MG63 (cell line): Measurements from ENCODE around the gene IGSF21. TPM values are rescaled to one million over a fixed set of nuclear protein-coding genes. Genes with fewer than 3 reads are reported as not detected.

Experiments used
- DNase-seq: peaks from one replicate; pipeline ENCODE4 v3.0.0-alpha.2; 2020
- H3K27me3 ChIP-seq: fragments of 250-450 bp; sonication (Bioruptor Pico); 2 replicates; pipeline ENCODE4 v1.5.1; 2020; ENCODE audit warnings: mild to moderate bottlenecking, moderate library complexity
- H3K36me3 ChIP-seq: fragments of 250-450 bp; sonication (Bioruptor Pico); 2 replicates; pipeline ENCODE4 v1.5.1; 2020; ENCODE audit warnings: mild to moderate bottlenecking, moderate library complexity
- H3K4me3 ChIP-seq: fragments of 250-450 bp; sonication (Bioruptor Pico); 2 replicates; pipeline ENCODE4 v1.5.1; 2020; ENCODE audit warnings: mild to moderate bottlenecking, moderate library complexity
- H3K9me3 ChIP-seq: fragments of 250-450 bp; sonication (Bioruptor Pico); 2 replicates; pipeline ENCODE4 v1.5.1; 2020; ENCODE audit warnings: mild to moderate bottlenecking, moderate library complexity
- total RNA-seq: library from RNA; depleted of rRNA; stranded (reverse); fragments of >200 nt; shearing (Covaris generic); gene quantifications from 2 replicates; pipeline ENCODE4 v1.2.3, GENCODE V29; 2014; ENCODE audit warnings: low replicate concordance

The IGSF21 gene
- total RNA-seq, 1 experiment from 2014 or later, result not detected

DNA sequence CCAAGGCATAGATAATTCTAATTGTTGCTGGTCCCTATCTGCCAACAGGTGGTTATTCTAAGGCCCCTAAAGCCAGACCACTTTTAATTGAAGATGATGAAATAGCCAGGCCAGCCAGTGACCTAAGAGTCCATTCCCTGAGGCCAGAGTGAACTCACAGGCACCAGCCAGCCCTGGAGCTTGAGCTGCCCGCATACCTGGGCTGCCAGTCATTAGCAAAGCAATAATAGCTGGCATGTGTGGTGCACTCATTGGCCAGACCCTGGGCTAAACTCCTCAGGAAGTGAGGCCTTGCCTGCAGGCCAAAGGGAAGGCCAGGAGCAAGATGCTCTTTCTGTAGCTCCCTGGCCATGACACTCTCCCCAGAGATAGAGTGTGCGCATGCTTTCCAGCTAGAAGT is 192.8 kb downstream of the IGSF21 start:
- H3K4me3 ChIP-seq, result no peak overlapping the region
- H3K9me3 ChIP-seq, result no peaks in the 10 kb centered on the region
- H3K27me3 ChIP-seq, result 0 out of 2 replicates have a peak, but pooled peaks cover 6% of the 10 kb centered on the region
- no peak for DNase-seq
- no peaks in the 10 kb centered on the region for H3K36me3 ChIP-seq

DNA sequence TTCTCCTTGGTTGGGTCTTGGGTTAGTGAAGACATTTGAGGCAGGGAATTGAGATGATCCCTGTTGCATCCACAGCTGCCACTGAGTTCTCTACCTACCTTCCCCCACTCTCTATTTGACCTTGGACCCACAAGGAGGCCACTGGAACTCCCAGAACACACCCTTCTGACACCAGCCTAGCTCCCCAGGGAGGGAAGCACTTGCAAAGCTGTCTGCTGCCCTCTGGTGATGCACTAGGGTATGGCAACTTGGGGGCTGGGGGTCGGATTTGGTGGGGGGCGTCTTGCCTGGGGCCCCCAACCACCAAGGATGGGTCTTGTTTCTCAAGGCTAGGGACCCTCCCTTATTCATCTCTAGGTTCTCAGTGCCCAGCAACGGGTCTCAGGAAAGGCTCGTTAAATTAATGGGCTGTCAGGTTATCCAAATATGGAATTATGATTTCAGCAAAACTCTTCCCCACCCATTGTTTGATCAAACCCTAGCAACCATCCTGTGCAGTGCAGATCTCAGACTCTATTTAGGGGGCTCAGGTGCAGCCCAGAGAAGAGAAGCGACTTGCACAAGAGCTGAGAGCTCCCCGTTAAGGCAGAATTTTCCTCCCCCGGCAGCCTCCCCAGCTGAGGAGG is 195.3 kb downstream of the IGSF21 start:
- DNase-seq, result no peak
- Histone ChIP-seq H3K9me3 (no peaks in the 10 kb centered on the region), H3K36me3 (no peaks in the 10 kb centered on the region), H3K27me3 (0 out of 2 replicates have a peak, but pooled peaks cover 3% of the 10 kb centered on the region), H3K4me3 (no peak overlapping the region)

DNA sequence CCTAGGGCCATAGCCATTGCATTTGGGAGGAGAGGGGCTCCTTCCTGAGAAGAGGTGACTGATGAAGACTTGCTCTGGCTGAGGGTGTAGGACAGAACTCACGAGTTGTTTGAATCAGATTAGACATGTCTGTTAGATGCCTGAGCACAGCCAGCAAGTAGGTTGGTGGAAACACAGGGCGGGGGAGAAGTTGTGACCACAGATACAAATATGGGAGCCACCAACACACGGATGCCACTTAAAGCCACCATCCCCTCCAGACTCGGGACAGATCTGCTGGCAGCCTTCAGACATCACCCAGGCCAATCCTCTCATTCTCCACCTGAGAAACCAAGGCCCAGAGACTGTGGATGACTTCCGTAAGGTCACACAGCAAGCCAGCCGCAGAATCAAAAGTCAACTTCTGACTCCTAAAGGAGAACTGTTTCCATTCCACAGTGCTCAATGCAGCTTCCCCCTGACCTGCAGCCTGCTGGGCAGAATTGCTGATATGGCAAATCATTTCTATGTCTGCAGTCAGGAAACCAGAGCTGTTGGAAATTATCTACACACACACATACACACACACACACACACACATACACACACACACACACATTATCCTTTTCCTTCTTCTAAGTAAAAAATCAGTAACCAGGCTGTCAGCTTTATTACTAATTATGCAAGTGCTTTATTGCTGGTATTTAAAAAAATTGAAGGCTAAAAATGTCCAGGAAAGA is 196.7 kb downstream of the IGSF21 start:
- no peaks in the 10 kb centered on the region for H3K9me3 ChIP-seq
- H3K27me3 ChIP-seq, result 0 out of 2 replicates have a peak, but pooled peaks cover 3% of the 10 kb centered on the region
- no peak for DNase-seq
- no peaks in the 10 kb centered on the region for H3K36me3 ChIP-seq
- no peak overlapping the region for H3K4me3 ChIP-seq

DNA sequence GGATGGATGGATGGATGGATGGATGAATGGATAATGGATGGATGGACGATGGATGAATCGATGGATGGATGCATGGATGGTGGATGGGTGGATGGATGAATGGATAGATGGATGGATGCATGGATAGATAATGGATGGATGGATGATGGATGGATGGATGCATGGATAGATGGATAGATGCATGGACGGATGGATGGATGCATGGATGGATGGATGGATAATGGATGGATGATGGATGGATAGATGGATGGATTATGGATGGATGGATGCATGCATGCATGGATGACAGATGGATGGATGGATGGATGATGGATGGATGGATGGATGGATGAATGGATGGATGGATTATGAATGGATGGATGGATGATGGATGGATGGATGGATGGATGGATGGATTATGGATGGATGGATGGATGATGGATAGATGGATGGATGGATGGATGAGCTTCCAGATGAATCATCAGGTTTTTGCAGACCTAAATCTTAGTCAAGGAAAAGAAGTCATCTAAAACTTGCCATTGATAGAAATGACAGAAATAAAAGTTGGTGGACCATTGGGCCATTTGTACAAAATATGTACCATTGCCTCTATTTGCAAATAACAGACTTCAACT is 197.7 kb downstream of the IGSF21 start:
- Histone ChIP-seq H3K27me3 (0 out of 2 replicates have a peak, but pooled peaks cover 3% of the 10 kb centered on the region), H3K36me3 (no peaks in the 10 kb centered on the region), H3K4me3 (no peak overlapping the region), H3K9me3 (no peaks in the 10 kb centered on the region)
- no peak for DNase-seq

DNA sequence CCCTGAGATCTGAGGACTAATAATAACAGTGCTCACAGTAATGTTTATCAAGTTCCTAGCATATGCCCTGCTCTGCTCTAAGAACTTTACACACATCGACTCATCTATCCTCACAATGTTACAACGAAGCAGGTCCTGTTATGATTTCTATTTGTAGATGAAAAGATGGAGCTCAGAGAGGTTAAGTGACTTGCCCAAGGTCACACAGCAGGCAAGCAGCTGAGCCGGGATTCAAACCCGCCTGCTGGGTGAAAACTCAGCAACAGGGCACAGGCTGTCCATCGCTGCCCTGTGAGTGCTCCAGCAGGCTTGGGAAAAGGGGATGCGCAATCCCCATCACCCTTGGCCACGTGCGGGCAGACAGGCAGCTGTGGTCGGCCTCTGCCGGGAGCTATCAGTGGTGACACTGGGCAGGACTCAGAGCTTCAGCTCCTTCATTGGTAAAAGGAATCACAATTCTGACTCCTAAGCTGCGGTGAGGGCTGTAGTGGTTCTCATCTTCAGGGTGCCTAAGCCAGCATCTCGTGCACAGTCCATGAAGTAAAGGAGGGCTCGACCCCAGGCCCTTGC is 199.8 kb downstream of the IGSF21 start:
- no peak for DNase-seq
- H3K27me3 ChIP-seq, result 0 out of 2 replicates have a peak, but pooled peaks cover 3% of the 10 kb centered on the region
- no peak overlapping the region for H3K4me3 ChIP-seq
- H3K9me3 ChIP-seq, result no peaks in the 10 kb centered on the region
- H3K36me3 ChIP-seq, result no peaks in the 10 kb centered on the region

DNA sequence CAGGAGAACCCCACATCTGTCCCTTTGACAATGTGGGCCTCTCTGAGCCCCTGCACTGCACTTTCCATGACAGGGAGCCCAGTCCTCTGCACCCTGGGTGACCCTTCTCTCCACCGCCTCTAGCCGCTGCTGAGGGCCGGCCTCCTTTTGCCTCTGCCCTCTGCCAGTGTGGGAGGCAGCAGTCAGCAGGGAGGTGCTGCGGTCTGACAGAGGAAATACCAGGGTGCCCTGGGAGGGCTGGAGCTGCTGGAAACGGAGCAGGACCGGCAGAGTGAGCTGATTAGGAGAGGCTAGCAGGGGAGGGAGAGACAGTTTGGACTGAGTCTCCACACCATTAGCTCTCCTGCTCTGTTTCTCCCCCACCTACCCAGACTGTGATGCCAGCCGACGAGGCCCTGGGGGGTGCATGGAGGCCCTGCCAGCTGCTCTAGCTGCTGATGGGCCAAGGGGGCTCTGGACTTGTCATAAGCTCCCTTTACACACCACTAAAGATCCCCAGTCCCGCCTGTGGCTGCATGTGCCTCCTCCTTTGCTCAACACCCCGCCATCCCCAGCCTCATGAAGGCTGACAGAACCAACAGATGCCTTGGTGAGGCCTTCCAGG is 202.1 kb downstream of the IGSF21 start:
- no peak overlapping the region for H3K4me3 ChIP-seq
- H3K27me3 ChIP-seq, result no peaks in the 10 kb centered on the region
- H3K36me3 ChIP-seq, result no peaks in the 10 kb centered on the region
- no peaks in the 10 kb centered on the region for H3K9me3 ChIP-seq
- peak; percentile 23 for DNase-seq

DNA sequence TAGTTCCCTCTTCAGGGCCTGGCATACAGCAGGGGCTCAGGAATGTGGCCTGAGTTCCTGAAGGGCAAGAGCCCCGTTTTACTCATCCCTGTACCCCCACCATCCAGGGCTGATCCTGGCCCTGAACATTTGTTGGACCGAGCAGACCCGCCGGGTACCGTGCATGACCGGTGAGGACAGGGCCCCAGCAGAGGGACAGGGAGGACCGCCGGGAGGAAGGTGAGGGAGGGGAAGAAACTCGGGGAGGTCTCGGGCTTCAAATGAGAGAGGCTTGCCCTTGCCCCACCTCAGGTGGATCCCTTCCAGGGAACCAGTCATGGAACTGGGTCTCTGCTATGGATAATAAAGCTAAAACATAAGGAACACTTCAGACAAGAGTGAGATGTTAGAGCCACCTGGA is 205.4 kb downstream of the IGSF21 start:
- H3K36me3 ChIP-seq, result no peaks in the 10 kb centered on the region

DNA sequence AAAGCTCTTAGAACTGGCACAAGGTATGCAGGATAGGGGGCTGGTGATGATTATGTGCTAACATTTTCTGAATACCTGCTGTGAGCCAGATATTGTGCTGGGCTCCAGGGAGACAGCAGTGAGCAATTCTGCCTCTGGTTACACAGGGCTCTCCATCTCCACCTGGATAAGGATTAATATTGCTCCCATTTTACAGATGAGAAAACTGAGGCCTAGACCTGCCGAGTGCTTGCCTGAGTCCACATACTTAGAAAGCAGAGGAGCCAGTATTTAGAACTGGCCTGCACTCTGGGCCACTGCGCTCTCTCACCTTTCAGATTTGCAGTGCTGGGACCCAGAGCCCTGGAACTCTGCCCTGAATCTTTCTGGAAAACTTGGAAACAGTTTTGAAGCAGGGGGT is 205.9 kb downstream of the IGSF21 start:
- DNase-seq, result no peak
- Histone ChIP-seq H3K36me3 (no peaks in the 10 kb centered on the region), H3K4me3 (no peak overlapping the region), H3K27me3 (no peaks in the 10 kb centered on the region), H3K9me3 (no peaks in the 10 kb centered on the region)

More for the DNA sequence above, 205.4 kb downstream of the IGSF21 start:
- no peaks in the 10 kb centered on the region for H3K27me3 ChIP-seq
- no peak for DNase-seq
- H3K4me3 ChIP-seq, result no peak overlapping the region
- H3K9me3 ChIP-seq, result no peaks in the 10 kb centered on the region

DNA sequence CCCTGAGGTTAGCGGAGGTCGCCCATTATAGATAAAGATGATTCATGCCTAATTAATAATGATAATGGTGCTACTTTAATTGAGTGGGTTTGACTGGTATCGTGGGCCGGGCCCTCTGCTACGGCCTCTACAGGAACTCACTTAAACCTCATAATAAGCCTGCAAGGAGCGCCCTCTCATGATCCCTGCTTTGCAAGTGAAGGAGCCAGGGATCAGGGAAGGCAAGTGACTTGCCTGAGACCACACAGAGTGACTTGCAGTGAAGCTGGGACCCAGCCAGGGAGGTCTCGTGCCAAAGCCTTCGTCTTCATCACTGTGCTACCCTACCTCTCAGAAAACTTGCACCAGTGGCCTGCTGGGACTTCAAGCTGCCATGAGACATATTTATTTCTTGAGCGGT is 206.8 kb downstream of the IGSF21 start:
- DNase-seq, result no peak
- H3K27me3 ChIP-seq, result no peaks in the 10 kb centered on the region
- no peak overlapping the region for H3K4me3 ChIP-seq
- H3K36me3 ChIP-seq, result no peaks in the 10 kb centered on the region
- no peaks in the 10 kb centered on the region for H3K9me3 ChIP-seq

DNA sequence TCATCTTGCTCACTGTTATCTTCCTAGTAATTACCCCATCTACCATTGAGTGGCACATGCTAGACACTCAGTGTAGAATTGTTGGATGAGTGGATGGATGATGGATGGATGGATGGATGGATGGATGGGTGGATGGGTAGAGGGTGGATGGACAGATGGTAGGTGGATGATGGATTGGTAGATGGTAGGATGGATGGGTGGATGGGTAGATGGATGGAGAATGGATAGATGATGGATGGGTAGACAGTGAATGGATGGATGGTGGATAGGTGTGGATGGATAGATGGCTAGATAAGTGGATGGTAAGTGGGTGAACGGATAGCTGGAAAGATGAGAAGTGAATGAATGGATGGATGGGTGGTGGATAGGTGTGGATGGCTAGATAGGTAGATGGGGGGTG is 207.9 kb downstream of the IGSF21 start:
- Histone ChIP-seq H3K9me3 (no peaks in the 10 kb centered on the region), H3K36me3 (no peaks in the 10 kb centered on the region), H3K27me3 (no peaks in the 10 kb centered on the region), H3K4me3 (no peak overlapping the region)
- no peak for DNase-seq

DNA sequence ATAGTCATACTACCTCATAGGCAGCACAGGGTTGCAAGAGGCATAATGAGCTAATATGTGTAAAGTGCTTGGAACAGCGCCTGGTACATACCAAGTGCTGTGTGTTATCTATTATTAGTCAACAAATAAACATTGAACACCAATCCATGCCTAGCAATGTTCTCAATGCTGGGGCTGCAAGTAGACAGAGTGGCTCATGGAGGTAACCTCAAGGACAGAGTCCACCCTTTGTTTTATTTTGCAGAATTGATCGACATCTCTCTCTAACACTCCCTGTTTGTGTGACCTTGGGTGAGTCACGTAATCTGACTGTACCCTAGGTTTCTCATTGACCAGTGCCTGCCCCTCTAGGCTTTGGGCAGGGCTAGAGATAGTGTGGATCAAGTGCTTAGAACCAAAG is 209.2 kb downstream of the IGSF21 start:
- DNase-seq, result peak; percentile 35
- H3K4me3 ChIP-seq, result no peak overlapping the region
- H3K27me3 ChIP-seq, result no peaks in the 10 kb centered on the region
- H3K36me3 ChIP-seq, result no peaks in the 10 kb centered on the region
- no peaks in the 10 kb centered on the region for H3K9me3 ChIP-seq

DNA sequence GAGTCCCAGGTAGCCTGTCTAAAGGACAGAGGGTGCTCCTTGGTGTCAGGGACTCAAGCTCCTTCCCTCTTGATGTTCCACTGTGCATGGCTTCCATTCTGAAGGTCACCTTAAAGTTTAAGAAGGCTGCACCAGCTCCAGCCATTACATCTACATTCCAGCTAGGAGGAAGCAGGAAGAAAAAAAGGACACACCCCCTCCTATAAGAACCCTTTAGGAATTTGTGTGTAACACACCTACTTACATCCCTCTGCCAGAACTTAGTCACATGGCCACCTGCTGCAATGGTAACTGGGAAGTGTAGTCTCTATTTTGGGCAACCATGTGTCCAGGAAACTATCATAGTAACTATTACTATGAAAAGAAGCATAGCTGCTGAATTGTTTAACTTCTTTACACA is 211.5 kb downstream of the IGSF21 start:
- H3K27me3 ChIP-seq, result no peaks in the 10 kb centered on the region
- no peaks in the 10 kb centered on the region for H3K9me3 ChIP-seq
- H3K4me3 ChIP-seq, result no peak overlapping the region
- no peaks in the 10 kb centered on the region for H3K36me3 ChIP-seq
- DNase-seq, result no peak

DNA sequence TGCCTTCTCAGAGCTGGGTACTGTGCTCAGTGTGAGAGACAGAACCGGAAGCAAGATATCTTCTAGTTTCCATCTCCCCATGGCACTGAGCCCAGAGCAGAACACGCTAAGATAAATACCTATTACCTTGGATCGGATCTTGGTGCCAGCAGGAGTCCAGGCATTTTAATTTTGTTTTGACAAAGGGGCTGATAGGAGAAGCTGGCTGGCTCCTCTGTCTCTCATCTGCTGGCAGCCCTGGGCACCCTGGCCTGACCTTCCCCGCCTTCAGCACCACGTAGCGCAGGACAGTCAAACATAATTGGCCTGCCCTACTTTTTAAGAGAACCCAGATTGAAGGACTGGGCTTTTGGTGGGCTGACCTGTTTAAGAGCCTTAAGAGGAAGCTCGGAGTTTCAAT is 212.5 kb downstream of the IGSF21 start:
- Histone ChIP-seq H3K4me3 (no peak overlapping the region), H3K36me3 (no peaks in the 10 kb centered on the region), H3K9me3 (no peaks in the 10 kb centered on the region), H3K27me3 (no peaks in the 10 kb centered on the region)
- DNase-seq, result no peak

DNA sequence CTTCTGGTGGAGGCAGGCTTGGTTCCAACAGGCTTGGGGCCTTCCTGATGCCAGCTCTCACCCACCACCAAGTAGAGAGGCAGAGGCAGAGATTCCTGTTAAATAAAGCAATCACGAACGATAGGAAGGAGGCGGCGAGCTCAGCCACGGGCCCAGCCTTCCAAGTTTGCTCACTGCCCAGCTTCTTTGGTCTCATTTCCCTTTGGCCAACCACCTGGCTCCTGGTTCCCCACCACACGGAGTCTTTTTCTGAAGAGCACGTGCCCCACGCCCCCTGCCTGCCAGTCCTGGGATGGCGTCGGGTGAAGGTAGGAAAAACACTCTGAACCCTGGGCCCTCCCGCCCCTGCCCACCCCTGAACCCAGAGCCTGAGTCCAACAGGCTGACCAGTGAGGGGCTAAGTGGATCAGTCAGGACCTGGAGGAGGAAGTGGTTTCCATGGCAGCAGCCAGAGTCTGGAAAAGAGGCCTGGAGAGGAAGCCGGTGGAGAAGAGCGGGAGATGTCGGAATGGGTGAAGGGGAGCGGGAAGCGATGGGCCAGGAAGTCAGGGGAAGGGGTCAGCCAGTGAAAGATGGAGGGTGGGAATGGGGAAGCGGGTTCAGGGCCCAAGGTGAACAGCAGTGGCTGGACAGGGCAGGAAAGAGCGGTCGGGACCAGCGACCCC is 214.9 kb downstream of the IGSF21 start:
- no peaks in the 10 kb centered on the region for H3K9me3 ChIP-seq

DNA sequence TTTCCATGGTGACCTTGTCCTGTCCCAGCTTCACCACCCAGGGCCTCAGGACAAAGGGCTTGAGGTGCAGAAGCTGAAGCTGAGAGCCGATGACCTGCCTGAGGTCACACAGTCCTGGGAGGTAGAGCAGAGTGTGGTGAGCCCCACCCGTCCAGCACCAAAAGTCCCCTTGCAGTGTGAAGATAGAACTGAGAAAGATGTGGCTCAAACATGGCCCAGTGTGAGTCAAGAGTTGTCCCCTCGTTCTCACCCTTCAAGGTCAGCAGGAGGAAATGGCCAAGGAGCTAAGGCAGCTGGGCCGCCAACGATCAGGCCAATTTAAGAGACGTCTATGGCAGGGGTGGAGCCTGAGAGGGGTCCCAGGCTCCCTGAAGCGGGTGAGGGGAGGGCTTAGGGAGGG is 215.7 kb downstream of the IGSF21 start:
- DNase-seq, result no peak
- Histone ChIP-seq H3K36me3 (no peaks in the 10 kb centered on the region), H3K4me3 (no peak overlapping the region), H3K9me3 (no peaks in the 10 kb centered on the region), H3K27me3 (no peaks in the 10 kb centered on the region)

More for the DNA sequence above, 214.9 kb downstream of the IGSF21 start:
- H3K27me3 ChIP-seq, result no peaks in the 10 kb centered on the region
- H3K36me3 ChIP-seq, result no peaks in the 10 kb centered on the region
- DNase-seq, result no peak
- no peak overlapping the region for H3K4me3 ChIP-seq

DNA sequence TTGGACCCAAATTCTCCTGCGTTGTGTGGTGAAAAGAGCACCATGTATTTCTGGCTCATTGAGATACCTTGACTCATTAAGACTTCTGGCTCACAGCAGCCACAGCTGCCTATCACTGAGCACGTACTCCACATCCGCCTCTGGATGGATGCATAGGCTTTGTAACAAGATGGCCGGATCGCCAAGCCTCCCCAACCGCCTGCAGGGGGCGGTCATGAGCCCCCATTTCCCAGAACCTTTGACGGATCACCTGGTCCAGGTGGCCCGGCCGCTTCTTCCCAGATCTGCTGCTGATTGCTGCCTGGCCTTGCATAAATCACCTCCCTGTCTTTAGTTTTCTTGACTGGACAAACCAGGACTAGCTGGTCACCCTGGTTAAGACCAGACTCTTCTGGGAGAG is 216.6 kb downstream of the IGSF21 start:
- Histone ChIP-seq H3K27me3 (no peaks in the 10 kb centered on the region), H3K36me3 (no peaks in the 10 kb centered on the region), H3K4me3 (no peak overlapping the region), H3K9me3 (no peaks in the 10 kb centered on the region)
- no peak for DNase-seq

DNA sequence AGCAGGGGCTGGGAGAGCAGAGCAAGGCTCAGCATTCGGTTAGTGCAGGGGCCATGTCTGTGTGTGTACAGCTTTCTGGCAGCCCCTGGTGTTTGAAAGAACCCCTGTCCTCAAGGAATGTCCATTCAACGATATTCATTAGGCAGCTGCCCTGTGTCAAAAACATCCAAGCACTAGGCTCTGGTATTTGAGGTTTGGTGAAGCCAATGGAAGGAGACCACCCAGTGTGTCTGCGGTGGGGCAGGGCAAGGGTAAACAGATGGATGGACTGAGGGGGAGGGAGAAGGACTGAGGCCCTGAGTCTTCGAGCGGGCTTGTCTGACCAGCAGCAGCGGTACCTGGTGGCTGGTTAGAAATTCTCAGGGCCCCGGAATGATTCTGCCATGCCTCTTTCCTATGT is 217.5 kb downstream of the IGSF21 start:
- no peaks in the 10 kb centered on the region for H3K9me3 ChIP-seq
- no peaks in the 10 kb centered on the region for H3K36me3 ChIP-seq
- peaks cover 3% of the 10 kb centered on the region; the same call in 1 of the 2 replicates for H3K27me3 ChIP-seq
- DNase-seq, result no peak
- no peak overlapping the region for H3K4me3 ChIP-seq
